ENCODE results near the gene POFUT1. TPM values are rescaled to one million over a fixed set of nuclear protein-coding genes. Genes with fewer than 3 reads are reported as not detected.

The POFUT1 gene
- total and polyA plus RNA-seq, 2 of the 8 experiments (the other 6 are each of a cell fraction or from before 2014, with no cell fraction given), result 19.4 to 24.4 TPM

DNA sequence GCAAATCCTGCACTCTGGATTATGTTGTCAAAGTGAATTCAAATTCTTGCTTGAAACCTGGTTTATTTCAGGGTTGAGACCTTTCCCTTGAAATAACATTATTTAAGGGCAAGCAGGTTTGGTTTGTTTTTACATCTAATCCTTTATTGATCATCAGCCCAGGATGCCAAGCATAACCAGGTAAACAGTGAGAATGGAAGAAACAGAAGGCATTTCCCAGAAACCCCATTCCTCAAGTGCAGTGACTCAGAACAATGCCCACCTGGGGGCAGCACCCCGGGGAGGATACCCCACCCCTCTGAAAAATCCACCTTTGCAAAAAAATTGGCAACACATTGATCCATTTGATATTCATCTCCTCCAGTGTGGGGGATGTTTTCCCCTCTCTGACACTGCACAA, 32.5 kb downstream of the POFUT1 start:
- Histone ChIP-seq H3K79me1 (ENCODE audit: low read depth, low read length) (no peaks in the 10 kb centered on the region), H3K27me3 (replicated peaks in 1 of 4; ENCODE audit: control insufficient read depth in 3 of 4, extremely low read depth in 1 of 4, insufficient read depth in 3 of 4, low read length in 3 of 4) (no peaks in the 10 kb centered on the region), H3K23me2 (ENCODE audit: low read depth, low read length) (no peaks in the 10 kb centered on the region), H3K4me1 (replicated peaks in 1 of 4; ENCODE audit: control insufficient read depth in 3 of 4, insufficient read depth in 4 of 4, low read length in 3 of 4) (peaks cover 0 to 7% (median 4%) of the 10 kb centered on the region in 4 experiments; a peak in 4 of 7 replicates), H2BK20ac (ENCODE audit: low read length) (no peak overlapping the region), H3K27ac (ENCODE audit: low read depth, low read length) (no peak overlapping the region), H2BK15ac (ENCODE audit: low read length) (no peak overlapping the region), H4K5ac (ENCODE audit: insufficient read length, low read depth, low read length) (no peak overlapping the region), H3K4ac (replicated peaks; ENCODE audit: insufficient read length, low read depth, low read length) (no peak overlapping the region), H3K23ac (ENCODE audit: insufficient read length) (no peak overlapping the region), H3K18ac (ENCODE audit: extremely low read depth, low read length) (no peak overlapping the region), H2AK5ac (ENCODE audit: low read depth, low read length) (no peak overlapping the region), H3K56ac (replicated peaks; ENCODE audit: insufficient read length, low read depth, low read length) (no peak overlapping the region), H3K79me2 (ENCODE audit: control insufficient read depth in 1 of 2, insufficient read depth in 2 of 2, low read length in 2 of 2) (no peaks in the 10 kb centered on the region), H3K4me3 (ENCODE audit: extremely low read depth in 1 of 4, insufficient read depth in 2 of 4, low read depth in 3 of 4, low read length in 4 of 4) (no peak overlapping the region), H2AFZ (ENCODE audit: low read length) (no peak overlapping the region), H2BK12ac (ENCODE audit: low read depth, low read length) (no peak overlapping the region), H2BK5ac (ENCODE audit: low read depth, low read length) (no peak overlapping the region), H4K20me1 (replicated peaks in 1 of 2; ENCODE audit: control insufficient read depth in 1 of 2, insufficient read depth in 2 of 2, low read length in 2 of 2) (peaks cover 0 to 1% of the 10 kb centered on the region in 2 experiments), H3K36me3 (ENCODE audit: control insufficient read depth in 2 of 4, insufficient read depth in 4 of 4, low read length in 3 of 4) (peaks cover under 1 to 6% (median 3%) of the 10 kb centered on the region in 4 experiments; a peak in 5 of 8 replicates), H2BK120ac (replicated peaks; ENCODE audit: low read depth, low read length) (no peak overlapping the region), H3K14ac (ENCODE audit: insufficient read length) (no peak overlapping the region), H3K9me3 (ENCODE audit: insufficient read depth in 2 of 2, low read depth in 1 of 2, low read length in 1 of 2) (no peaks in the 10 kb centered on the region; a peak in 1 of 4 replicates), H3K4me2 (ENCODE audit: insufficient read depth in 1 of 2, low read depth in 2 of 2, low read length in 2 of 2) (peak overlapping the region; percentile 21 to 38; a peak in 3 of 4 replicates), H4K8ac (ENCODE audit: extremely low read depth, insufficient read depth, low read length) (no peak overlapping the region), H3K9ac (replicated peaks in 1 of 4; ENCODE audit: extremely low read depth in 1 of 4, low read depth in 3 of 4, low read length in 3 of 4) (no peak overlapping the region), H4K91ac (replicated peaks; ENCODE audit: insufficient read length, low read length) (no peak overlapping the region)
- DNase-seq (ENCODE audit: low read depth in 1 of 2, low spot score in 2 of 2), result peak in 1 of 2 experiments; percentile 48
- POLR2A ChIA-PET (ENCODE audit: partially characterized antibody), result interaction anchor here (0.6 to 3.2 kb wide), 4 partner anchors 10 to 39 kb away, joined by 3 to 13 read pairs (median 3); no protein-coding TSS in a partner anchor
- WGBS, 2 experiments (ENCODE audit: extremely low coverage in 1 of 2, insufficient coverage in 1 of 2, insufficient read length in 1 of 2, insufficient replicate concordance in 2 of 2, low coverage in 1 of 2, low lambda C conversion rate in 2 of 2, missing lambda C conversion rate in 1 of 2), result 24% methylated on average over 1 of the region's 1 CpG; no CpG with 5 or more reads in 1 of the 2 experiments
- FAIRE-seq, result no peak
- TF ChIP-seq ZNF274 (IDR thresholded peaks at IDR 0.05; ENCODE audit: borderline replicate concordance, extremely low read depth, low read length) (no peak), ASH2L (IDR thresholded peaks at IDR 0.05; ENCODE audit: low read length) (no peak), CREB1 (IDR thresholded peaks at IDR 0.05) (no peak)
- TF ChIP-seq, protein P1, sequence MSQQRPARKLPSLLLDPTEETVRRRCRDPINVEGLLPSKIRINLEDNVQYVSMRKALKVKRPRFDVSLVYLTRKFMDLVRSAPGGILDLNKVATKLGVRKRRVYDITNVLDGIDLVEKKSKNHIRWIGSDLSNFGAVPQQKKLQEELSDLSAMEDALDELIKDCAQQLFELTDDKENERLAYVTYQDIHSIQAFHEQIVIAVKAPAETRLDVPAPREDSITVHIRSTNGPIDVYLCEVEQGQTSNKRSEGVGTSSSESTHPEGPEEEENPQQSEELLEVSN (IDR thresholded peaks at IDR 0.05), result no peak
- TF ChIP-seq, protein P2, sequence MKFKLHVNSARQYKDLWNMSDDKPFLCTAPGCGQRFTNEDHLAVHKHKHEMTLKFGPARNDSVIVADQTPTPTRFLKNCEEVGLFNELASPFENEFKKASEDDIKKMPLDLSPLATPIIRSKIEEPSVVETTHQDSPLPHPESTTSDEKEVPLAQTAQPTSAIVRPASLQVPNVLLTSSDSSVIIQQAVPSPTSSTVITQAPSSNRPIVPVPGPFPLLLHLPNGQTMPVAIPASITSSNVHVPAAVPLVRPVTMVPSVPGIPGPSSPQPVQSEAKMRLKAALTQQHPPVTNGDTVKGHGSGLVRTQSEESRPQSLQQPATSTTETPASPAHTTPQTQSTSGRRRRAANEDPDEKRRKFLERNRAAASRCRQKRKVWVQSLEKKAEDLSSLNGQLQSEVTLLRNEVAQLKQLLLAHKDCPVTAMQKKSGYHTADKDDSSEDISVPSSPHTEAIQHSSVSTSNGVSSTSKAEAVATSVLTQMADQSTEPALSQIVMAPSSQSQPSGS (IDR thresholded peaks at IDR 0.05; ENCODE audit: low read length), result no peak
- CTCF ChIA-PET (ENCODE audit: partially characterized antibody), result interaction anchor here (0.6 to 1.3 kb wide), 6 partner anchors 14 to 441 kb away, joined by 3 to 4 read pairs (median 3); no protein-coding TSS in a partner anchor
